ENCODE data around the gene CX3CL1.

CX3CL1 gene

DNA sequence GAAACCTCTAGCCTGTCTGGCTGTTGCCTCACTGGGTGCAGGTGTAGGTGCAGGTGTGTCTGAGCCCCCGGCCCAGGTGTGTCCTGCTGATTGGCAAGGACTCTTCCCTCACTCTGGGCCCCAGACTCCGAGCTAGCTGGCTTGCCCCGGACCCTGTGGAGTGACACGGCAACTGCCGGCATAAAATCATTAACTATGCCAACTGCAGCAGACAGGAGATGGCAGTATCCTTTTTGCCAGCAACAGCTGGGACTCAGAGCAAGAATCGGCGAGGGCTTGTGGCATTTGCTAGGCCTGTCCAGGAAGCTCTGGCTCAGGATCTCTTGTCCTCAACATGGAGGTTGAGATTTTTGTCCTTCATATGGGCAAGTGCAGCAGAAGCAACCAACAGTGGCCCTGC, 54.1 kb downstream of the CX3CL1 start:
- no peak overlapping the region for H3K9ac ChIP-seq (ENCODE audit: low read depth, low read length, poor library complexity, severe bottlenecking)
- TF ChIP-seq, protein P1, sequence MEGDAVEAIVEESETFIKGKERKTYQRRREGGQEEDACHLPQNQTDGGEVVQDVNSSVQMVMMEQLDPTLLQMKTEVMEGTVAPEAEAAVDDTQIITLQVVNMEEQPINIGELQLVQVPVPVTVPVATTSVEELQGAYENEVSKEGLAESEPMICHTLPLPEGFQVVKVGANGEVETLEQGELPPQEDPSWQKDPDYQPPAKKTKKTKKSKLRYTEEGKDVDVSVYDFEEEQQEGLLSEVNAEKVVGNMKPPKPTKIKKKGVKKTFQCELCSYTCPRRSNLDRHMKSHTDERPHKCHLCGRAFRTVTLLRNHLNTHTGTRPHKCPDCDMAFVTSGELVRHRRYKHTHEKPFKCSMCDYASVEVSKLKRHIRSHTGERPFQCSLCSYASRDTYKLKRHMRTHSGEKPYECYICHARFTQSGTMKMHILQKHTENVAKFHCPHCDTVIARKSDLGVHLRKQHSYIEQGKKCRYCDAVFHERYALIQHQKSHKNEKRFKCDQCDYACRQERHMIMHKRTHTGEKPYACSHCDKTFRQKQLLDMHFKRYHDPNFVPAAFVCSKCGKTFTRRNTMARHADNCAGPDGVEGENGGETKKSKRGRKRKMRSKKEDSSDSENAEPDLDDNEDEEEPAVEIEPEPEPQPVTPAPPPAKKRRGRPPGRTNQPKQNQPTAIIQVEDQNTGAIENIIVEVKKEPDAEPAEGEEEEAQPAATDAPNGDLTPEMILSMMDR (conservative IDR thresholded peaks at IDR 0.05; ENCODE audit: low read length), result no peak
- TF ChIP-seq EZH2phosphoT487 (IDR thresholded peaks at IDR 0.05; ENCODE audit: borderline replicate concordance), result no peak
- H3K9me3 ChIP-seq (ENCODE audit: insufficient read depth, low read depth, low read length), result no peaks in the 10 kb centered on the region
- no peaks in the 10 kb centered on the region for H3K9me2 ChIP-seq (replicated peaks; ENCODE audit: low read depth, low read length)
- H2AFZ ChIP-seq (ENCODE audit: low read length), result no peak overlapping the region
- H3K4me1 ChIP-seq (ENCODE audit: insufficient read depth, low read length, poor library complexity, severe bottlenecking), result no peaks in the 10 kb centered on the region
- H4K20me1 ChIP-seq (ENCODE audit: insufficient read depth, low read length, poor library complexity, severe bottlenecking), result no peaks in the 10 kb centered on the region
- H3K4me3 ChIP-seq (ENCODE audit: low read length, poor library complexity, severe bottlenecking), result no peak overlapping the region
- peaks cover 35% of the 10 kb centered on the region; the same call in 1 of the 2 replicates for H3K36me3 ChIP-seq (ENCODE audit: insufficient read depth, low read length)
- no peaks in the 10 kb centered on the region for H3K79me2 ChIP-seq (ENCODE audit: insufficient read depth, low read length)
- H3F3A ChIP-seq (ENCODE audit: low read depth), result no peaks in the 10 kb centered on the region
- no peak overlapping the region for H3K4me2 ChIP-seq (ENCODE audit: low read depth, low read length, poor library complexity, severe bottlenecking)
- H3K27me3 ChIP-seq (ENCODE audit: insufficient read depth, low read length, poor library complexity, severe bottlenecking), result no peaks in the 10 kb centered on the region

DNA sequence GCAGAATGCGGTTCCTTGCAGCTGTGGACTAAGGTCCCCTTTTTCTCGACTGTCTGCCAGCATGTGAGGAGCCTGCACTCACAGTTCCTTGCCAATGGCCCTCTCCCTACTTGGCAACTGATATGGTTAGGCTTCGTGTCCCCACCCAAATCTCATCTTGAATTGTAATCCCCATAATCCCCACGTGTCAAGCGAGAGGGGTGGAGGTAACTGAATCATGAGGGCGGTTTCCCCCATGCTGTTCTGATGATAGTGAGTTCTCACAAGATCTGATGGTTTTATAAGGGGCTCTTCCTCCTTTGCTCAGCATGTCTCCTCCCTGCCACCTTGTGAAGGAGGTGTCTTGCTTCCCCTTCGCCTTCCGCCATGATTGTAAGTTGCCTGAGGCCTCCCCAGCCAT, 55.0 kb downstream of the CX3CL1 start:
- Histone ChIP-seq H2AFZ (ENCODE audit: low read length) (no peak overlapping the region), H3F3A (ENCODE audit: low read depth) (no peaks in the 10 kb centered on the region), H3K4me2 (ENCODE audit: low read depth, low read length, poor library complexity, severe bottlenecking) (no peak overlapping the region), H3K79me2 (ENCODE audit: insufficient read depth, low read length) (no peaks in the 10 kb centered on the region), H3K4me1 (ENCODE audit: insufficient read depth, low read length, poor library complexity, severe bottlenecking) (no peaks in the 10 kb centered on the region), H3K27me3 (ENCODE audit: insufficient read depth, low read length, poor library complexity, severe bottlenecking) (no peaks in the 10 kb centered on the region), H3K9me2 (replicated peaks; ENCODE audit: low read depth, low read length) (no peaks in the 10 kb centered on the region), H3K9me3 (ENCODE audit: insufficient read depth, low read depth, low read length) (no peaks in the 10 kb centered on the region), H4K20me1 (ENCODE audit: insufficient read depth, low read length, poor library complexity, severe bottlenecking) (no peaks in the 10 kb centered on the region), H3K36me3 (ENCODE audit: insufficient read depth, low read length) (peaks cover 44% of the 10 kb centered on the region; the same call in 1 of the 2 replicates), H3K9ac (ENCODE audit: low read depth, low read length, poor library complexity, severe bottlenecking) (no peak overlapping the region), H3K4me3 (ENCODE audit: low read length, poor library complexity, severe bottlenecking) (no peak overlapping the region)
- TF ChIP-seq, protein P1 (conservative IDR thresholded peaks at IDR 0.05; ENCODE audit: low read length), result no peak
- no peak for TF ChIP-seq EZH2phosphoT487 (IDR thresholded peaks at IDR 0.05; ENCODE audit: borderline replicate concordance)

DNA sequence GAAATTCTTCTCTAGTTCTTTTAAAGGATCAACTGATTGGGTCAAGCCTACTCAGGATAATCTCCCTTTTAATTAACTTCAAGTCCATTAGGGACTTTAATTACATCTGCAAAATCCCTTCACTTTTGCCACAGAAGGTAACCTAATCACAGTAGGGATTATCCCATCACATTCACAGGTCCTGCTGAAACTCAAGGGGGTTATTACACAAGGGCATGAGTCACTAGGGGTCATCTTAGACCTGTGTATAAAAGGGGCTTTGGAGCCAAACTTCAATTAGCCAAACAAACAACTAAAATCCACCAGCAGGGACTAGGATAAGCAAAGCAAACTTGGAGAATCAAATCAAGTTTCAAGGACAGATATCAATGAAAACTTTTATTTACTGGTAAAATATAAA, 55.5 kb downstream of the CX3CL1 start:
- H3K4me1 ChIP-seq (ENCODE audit: insufficient read depth, low read length, poor library complexity, severe bottlenecking), result no peaks in the 10 kb centered on the region
- no peak overlapping the region for H3K4me3 ChIP-seq (ENCODE audit: low read length, poor library complexity, severe bottlenecking)
- H3K27me3 ChIP-seq (ENCODE audit: insufficient read depth, low read length, poor library complexity, severe bottlenecking), result no peaks in the 10 kb centered on the region
- H3K79me2 ChIP-seq (ENCODE audit: insufficient read depth, low read length), result no peaks in the 10 kb centered on the region
- no peak for TF ChIP-seq EZH2phosphoT487 (IDR thresholded peaks at IDR 0.05; ENCODE audit: borderline replicate concordance)
- TF ChIP-seq, protein P1 (conservative IDR thresholded peaks at IDR 0.05; ENCODE audit: low read length), result no peak
- H3F3A ChIP-seq (ENCODE audit: low read depth), result no peaks in the 10 kb centered on the region
- H3K9me3 ChIP-seq (ENCODE audit: insufficient read depth, low read depth, low read length), result no peaks in the 10 kb centered on the region
- no peak overlapping the region for H3K9ac ChIP-seq (ENCODE audit: low read depth, low read length, poor library complexity, severe bottlenecking)
- H3K36me3 ChIP-seq (ENCODE audit: insufficient read depth, low read length), result peaks cover 49% of the 10 kb centered on the region; the same call in 1 of the 2 replicates
- no peak overlapping the region for H3K4me2 ChIP-seq (ENCODE audit: low read depth, low read length, poor library complexity, severe bottlenecking)
- H3K9me2 ChIP-seq (replicated peaks; ENCODE audit: low read depth, low read length), result no peaks in the 10 kb centered on the region
- H4K20me1 ChIP-seq (ENCODE audit: insufficient read depth, low read length, poor library complexity, severe bottlenecking), result no peaks in the 10 kb centered on the region
- H2AFZ ChIP-seq (ENCODE audit: low read length), result no peak overlapping the region

Data from Loucy (cell line).